Forelimb muscle (tissue), 1 donor: ENCODE results near the gene HLA-G. TPM values are rescaled to one million over a fixed set of nuclear protein-coding genes. Genes with fewer than 3 reads are reported as not detected.
"Not testable (repeated sequence)": the region's sequence is repeated elsewhere in the genome, so short reads cannot be mapped to it uniquely, and the experiment has no call there.

Source experiments
- DNase-seq: peaks from one replicate; pipeline ENCODE4 v3.0.0-alpha.2; 2013; ENCODE audit warnings: low read depth
- polyA plus RNA-seq: library from polyadenylated mRNA; unstranded; fragments of 120-200 nt; gene quantifications from one replicate; pipeline ENCODE4 v1.2.1, GENCODE V29; 2013; ENCODE audit not compliant: insufficient read length

Gene HLA-G
- polyA plus RNA-seq: 3.3 TPM

DNA sequence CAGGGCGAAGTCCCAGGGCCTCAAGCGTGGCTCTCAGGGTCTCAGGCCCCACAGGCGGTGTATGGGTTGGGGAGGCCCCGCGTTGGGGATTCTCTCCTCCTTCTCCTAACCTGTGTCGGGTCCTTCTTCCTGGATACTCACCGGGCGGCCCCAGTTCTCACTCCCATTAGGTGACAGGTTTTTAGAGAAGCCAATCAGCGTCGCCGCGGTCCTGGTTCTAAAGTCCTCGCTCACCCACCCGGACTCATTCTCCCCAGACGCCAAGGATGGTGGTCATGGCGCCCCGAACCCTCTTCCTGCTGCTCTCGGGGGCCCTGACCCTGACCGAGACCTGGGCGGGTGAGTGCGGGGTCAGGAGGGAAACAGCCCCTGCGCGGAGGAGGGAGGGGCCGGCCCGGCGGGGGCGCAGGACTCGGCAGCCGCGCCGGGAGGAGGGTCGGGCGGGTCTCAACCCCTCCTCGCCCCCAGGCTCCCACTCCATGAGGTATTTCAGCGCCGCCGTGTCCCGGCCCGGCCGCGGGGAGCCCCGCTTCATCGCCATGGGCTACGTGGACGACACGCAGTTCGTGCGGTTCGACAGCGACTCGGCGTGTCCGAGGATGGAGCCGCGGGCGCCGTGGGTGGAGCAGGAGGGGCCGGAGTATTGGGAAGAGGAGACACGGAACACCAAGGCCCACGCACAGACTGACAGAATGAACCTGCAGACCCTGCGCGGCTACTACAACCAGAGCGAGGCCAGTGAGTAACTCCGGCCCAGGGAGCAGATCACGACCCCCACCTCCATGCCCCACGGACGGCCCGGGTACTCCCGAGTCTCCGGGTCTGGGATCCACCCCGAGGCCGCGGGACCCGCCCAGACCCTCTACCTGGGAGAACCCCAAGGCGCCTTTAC, at the start of gene HLA-G:
Gene HLA-G, plus strand, starts transcription at position 247 of the 892 bp plus-strand sequence. Its CDS starts 20 bp downstream, at position 267.
- no peak for DNase-seq

DNA sequence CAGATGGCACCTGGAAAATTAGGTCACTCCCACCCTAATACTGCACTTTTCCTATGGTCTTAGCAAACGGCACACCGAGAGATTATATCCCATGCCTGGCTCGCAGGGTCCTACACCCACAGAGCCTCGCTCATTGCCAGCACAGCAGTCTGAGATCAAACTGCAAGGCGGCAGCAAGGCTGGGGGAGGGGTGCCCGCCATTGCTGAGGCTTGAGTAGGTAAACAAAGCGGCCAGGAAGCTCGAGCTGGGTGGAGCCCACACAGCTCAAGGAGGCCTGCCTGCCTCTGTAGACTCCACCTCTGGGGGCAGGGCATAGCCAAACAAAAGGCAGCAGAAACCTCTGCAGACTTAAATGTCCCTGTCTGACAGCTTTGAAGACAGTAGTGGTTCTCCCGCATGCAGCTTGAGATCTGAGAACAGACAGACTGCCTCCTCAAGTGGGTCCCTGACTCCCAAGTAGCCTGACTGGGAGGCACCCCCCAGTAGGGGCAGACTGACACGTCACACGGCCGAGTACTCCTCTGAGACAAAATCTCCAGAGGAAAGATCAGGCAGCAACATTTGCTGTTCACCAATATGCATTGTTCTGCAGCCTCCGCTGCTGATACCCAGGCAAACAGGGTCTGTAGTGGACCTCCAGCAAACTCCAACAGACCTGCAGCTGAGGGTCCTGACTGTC, 47.5 kb upstream of the HLA-G start:
- DNase-seq: not testable (repeated sequence)

DNA sequence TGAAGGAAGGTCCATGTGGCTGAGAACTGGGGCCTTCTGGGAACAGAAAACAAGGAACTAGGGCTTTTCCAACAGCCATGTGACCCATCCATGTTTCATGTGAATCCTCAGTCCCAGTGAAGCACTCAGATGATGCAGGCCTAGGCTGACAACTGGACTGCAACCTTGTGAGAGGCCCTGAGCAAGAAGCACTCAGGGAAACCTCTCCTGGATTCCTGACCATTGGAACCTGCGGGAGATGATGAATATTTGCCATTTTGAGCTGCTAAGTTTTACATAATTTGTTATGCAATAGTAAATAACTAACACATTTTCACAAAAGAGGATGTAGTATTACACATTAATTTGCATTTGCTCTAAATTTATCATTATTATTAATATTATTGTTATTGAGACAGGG, 38.4 kb upstream of the HLA-G start:
- no peak for DNase-seq

DNA sequence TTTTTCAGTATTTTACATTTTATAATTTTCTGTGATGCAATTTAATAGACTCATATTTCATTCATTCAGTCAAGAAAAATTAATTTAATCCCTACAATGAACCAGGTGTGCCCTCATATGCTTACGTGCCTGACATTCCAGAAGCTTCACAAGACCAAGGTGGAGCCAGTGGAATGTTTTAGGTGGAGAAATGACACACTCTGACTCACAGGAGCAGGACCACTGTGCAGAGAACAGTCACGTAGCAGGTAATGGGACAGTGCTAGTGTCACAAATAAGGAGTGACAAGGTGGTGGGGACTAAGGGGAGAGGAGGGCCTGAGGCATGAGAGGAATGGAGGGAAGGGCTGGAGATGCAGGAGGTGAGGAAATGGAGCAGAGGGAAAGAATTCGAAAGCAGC, 37.0 kb upstream of the HLA-G start:
- no peak for DNase-seq

DNA sequence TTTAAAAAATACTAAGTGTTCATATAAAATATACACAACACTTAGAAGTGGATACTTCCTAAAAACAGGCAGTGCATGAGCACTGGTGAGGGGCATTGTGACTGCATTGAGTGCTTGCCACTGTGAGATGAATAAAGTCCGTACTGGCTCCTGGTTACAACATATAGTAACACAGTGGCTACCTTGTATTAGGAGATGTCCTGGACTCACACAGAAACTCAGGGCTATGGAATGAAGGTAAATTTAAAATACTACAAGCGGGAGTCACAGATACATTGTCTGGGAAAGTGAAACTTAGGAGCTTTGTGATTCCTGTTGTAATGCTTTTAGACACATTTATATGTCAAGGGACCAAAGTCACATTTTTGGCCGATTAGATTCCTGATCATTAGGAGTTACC, 36.5 kb upstream of the HLA-G start:
- no peak for DNase-seq

DNA sequence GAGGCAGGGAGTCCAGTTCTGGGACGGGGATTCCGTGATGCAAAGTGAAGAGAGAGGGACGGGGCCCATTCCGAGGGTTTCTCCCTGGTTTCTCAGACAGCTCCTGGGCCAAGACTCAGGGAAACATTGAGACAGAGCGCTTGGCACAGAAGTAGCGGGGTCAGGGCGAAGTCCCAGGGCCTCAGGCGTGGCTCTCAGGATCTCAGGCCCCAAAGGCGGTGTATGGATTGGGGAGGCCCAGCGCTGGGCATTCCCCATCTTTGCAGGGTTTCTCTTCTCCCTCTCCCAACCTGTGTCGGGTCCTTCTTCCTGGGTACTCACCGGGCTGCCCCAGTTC, 35.9 kb upstream of the HLA-G start:
- DNase-seq: no peak

DNA sequence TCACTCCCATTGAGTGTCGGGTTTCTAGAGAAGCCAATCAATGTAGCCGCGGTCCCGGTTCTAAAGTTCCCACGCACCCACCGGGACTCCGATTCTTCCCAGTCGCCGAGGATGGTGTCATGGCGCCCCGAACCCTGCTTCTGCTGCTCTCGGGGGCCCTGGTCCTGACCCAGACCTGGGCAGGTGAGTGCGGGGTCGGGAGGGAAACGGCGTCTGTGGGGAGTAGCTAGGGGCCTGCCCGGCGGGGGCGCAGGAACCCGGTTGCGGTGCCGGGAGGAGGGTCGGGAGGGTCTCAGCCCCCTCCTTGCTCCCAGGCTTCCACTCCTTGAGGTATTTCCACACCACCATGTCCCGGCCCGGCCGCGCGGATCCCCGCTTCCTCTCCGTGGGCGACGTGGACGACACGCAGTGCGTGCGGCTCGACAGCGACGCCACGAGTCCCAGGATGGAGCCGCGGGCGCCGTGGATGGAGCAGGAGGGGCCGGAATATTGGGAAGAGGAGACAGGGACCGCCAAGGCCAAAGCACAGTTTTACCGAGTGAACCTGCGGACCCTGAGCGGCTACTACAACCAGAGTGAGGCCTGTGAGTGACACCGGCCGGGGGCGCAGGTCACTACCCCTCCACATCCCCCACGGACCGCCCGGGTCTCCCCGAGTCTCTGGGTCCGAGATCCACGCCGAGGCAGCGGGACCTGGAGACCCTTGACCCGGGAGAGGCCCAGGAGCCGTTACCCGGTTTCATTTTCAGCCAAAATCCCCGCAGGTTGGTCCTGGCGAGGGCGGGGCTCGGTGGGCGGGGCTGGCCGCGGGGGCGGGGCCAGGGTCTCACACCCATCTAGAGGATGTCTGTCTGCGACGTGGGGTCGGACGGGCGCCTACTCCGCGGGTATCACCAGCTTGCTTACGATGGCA, 35.2 kb upstream of the HLA-G start:
- DNase-seq: no peak

DNA sequence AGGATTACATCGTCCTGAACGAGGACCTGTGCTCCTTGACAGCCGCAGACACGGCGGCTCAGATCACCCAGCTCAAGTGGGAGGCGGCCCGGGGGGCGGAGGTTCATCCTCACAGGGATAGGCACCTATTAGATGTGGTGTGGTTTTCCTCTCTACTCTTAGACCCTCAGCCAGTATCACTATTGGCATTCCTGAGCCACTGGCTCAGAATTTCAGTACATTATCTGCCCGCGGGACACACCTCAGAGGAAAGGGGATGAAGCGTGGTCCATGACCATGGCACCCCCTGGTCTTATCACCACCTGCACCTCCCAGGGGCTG, 34.6 kb upstream of the HLA-G start:
- no peak for DNase-seq

DNA sequence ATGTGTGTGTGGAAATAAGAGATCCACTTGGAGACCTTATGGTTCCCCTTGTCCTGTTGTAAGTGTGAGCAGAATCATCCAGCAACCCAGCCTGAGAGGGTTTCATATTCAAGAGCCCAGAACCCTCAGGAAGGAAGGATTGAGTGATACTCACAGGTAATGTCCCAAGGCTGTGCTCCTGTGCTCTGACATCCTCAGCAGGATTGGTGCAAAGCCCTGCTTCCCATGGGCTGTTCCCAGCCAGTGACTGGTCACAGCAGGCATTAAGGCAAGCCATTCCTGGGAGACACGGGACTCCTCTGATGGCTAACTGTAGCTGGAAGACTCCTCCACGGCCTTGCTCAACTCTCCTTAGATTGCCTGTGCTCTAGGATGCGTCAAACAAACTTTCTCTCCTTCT, 33.8 kb upstream of the HLA-G start:
- no peak for DNase-seq

DNA sequence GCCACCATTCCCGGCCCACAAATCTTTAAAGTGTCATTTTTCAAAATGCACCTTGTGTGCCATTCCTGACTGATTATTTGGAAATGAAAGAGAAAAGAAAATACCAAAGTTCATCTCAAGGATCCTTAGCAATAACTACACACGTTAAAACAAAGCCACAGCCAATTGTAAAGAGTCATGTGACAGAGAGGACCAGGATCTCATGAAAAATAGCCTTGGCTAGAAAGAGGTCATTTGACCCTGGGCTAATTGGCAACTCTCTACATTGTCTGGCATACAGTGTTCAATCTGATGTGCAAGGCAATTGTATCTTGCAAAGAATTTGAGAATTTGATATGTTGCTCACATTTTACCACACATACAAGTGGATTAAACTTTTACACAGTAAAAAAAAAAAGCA, 31.6 kb upstream of the HLA-G start:
- DNase-seq: no peak

DNA sequence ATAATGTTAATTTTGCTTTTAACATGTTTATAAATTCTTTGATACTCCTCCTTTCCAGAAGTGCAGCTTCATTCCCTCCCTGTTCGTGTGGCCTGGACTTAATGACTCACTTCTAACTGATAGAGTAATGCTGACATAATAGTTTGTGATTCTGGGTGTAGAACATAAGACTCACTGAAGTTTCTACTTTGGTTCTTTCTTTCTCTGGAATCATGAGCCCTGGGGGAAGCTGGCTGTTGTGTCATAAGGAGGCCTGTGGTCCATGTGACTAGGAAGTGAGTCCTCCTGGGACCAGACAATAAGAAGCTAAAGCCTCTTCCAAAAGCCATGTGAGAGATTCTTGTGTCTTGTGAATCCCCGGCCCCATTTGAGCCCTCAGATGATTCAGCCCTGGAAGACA, 30.5 kb upstream of the HLA-G start:
- no peak for DNase-seq

DNA sequence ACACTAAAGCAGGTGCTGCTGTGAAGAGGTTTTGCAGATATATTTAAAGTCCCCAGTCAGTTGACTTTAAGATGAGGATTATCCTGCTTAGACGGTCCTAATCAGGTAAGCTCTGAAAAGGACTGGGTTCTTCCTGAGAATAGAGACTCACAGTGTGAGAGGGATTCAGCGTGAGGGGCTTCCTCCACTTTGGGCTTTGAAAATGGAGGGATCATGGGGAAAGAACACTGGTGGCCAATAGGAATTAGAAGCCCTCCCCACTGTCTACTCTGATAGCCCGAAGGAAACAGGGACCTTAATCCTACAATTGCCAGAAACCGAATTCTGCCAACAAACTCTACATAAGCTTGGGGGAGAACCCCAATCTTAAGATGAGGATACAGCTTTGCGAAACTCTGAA, 29.7 kb upstream of the HLA-G start:
- DNase-seq: no peak

DNA sequence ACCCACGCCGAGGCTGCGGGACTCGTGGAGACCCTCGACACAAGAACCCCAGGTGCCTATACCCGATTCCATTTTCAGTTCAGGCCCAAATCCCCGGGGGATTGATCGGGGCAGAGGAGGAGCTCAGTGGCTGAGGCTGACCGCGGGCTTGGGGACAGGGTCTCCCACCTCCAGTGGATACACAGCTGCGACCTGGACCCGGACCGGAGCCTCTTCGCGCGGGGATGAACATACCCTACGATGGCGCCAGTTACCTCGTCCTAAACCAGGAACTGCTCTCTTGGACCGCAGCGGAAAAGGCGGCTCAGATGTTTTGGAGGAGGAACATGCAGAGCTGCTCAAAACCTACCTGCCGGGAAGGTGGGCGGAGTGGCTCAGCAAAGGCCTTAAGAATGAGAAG, 27.4 kb upstream of the HLA-G start:
- DNase-seq: no peak

DNA sequence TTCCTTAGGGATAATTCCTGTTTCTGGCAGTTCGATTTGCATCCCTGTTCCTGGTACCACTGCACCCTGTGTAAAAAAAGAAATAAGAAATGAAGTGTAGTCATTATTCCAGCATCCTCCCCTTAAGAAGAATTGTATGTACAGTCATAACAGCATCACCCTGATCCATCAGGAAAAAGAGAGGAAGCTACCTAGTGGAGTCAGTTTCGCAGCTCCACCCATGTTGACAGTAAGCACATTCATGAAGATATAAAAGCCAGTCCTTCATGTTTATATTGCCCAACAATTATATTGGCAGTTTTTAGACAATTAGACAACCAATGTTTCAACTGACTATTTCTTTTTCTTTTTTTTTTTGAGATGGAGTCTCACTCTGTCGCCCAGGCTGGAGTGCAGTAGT, 21.2 kb upstream of the HLA-G start:
- no peak for DNase-seq

DNA sequence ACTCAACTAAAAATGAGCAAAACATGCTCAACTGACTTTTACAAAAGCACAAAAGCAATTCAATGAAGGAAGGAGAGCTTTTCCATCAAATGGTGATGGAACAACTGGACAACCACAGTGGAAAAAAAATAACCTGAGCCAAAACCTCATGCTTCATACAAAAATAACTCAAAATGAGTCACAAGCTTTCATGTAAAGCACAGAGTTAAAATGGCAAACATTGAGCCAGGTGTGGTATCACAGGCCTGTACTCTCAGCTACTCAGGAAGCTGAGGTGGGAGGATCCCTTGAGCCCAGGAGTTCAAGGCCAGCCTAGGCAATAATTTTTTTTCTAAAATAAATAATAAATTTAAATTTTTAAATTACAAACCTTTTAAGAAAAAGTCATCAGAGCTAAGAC, 18.4 kb upstream of the HLA-G start:
- no peak for DNase-seq

DNA sequence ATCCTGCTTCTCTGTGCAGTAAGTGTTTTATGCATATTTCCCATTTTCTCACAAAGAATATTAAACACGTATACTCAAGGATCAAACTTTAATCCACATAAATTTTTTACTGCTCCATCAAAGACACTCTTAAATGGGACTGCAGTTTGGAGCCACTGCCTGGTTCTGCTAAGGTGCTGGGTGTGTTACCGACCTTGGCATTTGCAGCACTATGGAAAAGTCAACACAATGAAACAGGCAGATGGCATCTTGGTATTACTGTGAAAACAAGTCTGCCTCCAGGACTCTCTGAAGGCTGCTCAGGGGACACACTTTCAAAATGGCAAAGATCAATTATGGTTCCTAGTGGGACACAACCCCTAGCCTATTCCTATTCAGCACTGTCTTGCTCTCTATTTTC, 17.3 kb upstream of the HLA-G start:
- DNase-seq: no peak

DNA sequence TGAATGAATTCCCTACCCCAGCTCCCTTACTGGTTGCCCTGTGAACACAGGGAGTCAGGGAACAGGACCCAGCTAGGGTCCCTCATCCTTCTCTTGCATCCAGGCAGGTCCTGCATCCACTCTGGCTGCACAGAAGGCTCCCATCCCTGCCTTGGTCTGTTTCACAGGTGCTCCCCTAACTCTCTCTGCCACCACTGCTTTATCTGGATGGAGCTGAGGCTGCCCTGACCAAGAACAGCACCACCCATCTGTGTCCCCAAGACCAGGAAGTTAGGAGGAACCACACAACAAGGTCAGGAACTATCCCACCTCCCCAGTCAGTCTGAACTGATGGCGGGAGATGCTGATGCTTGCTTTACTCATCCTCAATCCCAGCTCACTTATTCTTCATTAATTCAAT, 16.2 kb upstream of the HLA-G start:
- no peak for DNase-seq

DNA sequence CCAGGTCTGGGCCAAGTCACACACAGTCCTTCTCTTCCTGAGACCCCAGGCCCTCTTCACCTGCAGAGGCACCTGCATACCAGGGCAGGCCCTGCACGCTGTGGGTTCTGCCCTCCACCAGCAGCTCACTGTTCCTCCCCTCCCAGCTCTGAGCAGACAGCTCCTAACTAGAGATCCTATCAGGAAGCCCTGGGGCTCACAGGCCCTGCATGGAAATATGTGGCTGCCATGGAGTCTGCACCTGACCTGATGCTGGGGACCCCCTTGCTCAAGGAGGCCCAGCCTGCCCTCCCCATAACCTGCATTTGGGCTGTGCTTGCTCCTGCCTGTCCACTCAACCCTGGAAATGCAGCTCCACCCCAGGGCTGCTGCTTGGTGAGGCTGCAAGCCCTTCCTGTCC, 14.6 kb upstream of the HLA-G start:
- no peak for DNase-seq

DNA sequence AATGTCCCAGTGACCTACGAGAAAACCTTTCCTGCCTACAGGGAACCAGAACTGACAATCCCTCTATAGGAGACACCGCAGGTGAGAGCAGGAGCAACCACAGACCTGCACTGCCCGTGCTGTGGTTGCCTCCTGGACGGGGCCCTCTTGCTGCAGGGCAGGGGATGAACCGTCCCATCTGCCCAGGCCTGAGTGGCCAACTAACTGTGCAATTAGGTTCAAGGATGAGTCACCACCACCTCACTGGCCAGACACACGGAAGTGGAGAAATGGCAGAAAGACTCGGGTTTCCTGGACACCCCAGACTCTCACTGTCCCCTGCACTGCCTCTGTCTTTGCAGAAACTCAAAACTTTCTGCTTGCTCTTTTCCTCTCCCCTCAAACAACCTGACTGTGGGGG, 13.8 kb upstream of the HLA-G start:
- DNase-seq: no peak

DNA sequence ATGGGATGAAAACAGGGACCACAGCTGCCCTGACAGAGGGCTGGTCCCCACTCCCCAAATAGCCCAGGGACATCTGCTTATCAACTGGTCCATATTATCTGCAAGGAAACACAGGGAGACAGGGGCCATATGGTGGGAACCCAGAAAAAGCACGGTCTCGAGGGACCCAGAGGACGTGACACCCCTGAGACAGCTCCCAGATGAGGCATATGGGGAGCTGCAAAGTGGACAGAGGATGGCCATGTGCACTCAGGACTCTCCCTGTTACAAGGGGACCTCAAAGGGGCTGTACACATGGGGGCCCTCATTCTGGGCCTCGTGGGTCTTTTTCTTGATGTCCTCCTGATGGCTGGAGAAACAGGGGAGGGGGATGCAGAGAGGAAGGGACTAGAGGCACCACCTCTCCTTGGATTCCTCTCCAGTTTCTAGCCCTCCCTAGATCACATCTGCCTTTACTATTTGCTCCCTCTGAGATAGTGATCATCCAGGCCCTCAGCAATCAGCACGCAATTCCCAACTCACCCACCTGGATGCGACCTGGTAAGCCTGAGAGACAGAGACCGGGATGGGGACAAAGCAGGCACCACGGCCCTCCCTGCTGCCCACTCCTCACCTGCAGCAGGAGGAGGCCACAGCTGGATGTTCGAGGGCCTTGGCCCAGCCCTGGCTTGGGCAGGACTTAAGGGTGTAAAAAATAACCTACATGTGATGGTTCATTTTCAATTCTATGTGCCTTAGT, 13.1 kb upstream of the HLA-G start:
- no peak for DNase-seq

DNA sequence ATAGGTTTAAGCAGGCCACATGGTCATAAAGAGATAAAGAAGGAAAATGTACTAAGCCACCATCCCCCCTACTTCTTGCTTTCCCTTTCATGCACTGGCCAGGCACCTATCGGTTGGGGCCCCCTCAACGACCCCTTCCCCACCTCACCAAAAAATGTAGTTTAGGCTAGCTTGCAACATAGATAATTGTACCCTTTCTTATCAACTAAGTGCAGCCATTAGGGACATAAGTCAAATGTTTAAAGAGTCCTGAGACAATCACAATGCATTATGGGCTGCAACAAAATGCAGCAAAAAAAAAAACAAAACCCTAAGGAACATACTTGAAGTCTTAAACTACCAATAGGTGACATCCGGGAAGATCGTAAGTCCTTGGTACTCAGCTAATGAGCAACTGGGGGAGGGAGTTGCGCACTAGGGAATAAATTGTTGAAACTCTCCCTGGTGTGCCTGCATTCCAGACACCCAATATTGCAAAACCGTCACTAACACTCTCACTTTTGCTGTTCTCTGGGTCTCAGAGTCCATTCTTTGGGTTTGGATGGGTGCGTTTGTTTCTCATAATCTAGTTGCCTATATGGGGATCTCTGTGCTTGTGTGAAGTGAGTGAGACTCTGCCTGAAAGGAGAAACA, 12.4 kb upstream of the HLA-G start:
- DNase-seq: no peak
